Measurements from ENCODE around the gene CCDC142. TPM values are rescaled to one million over a fixed set of nuclear protein-coding genes. Genes with fewer than 3 reads are reported as not detected.

CCDC142 gene
- total RNA-seq, 1 donor from 2014 or later = 3.9 TPM

GRCh38 chr2:74522516-74522915 is 39.7 kb upstream of the CCDC142 start:
- DNase-seq (ENCODE audit: low read depth) = no peak
- H3K4me3 ChIP-seq (ENCODE audit: low read depth, low read length) = no peak overlapping the region
- TF ChIP-seq CTCF (conservative IDR thresholded peaks at IDR 0.05; ENCODE audit: low read depth, low read length) = no peak

- TF ChIP-seq CTCF (conservative IDR thresholded peaks at IDR 0.05; ENCODE audit: low read depth, low read length) = no peak
- DNase-seq (ENCODE audit: low read depth) = no peak
- H3K4me3 ChIP-seq (ENCODE audit: low read depth, low read length) = no peak overlapping the region
Measured at GRCh38 chr2:74516650-74517049, 33.9 kb upstream of the CCDC142 start.

GRCh38 chr2:74515981-74516633 is 33.3 kb upstream of the CCDC142 start:
- no peak overlapping the region for H3K4me3 ChIP-seq (ENCODE audit: low read depth, low read length)
- no peak for DNase-seq (ENCODE audit: low read depth)
- no peak for TF ChIP-seq CTCF (conservative IDR thresholded peaks at IDR 0.05; ENCODE audit: low read depth, low read length)

GRCh38 chr2:74515271-74515980 is 32.6 kb upstream of the CCDC142 start:
- no peak for TF ChIP-seq CTCF (conservative IDR thresholded peaks at IDR 0.05; ENCODE audit: low read depth, low read length)
- H3K4me3 ChIP-seq (ENCODE audit: low read depth, low read length) = no peak overlapping the region

GRCh38 chr2:74514368-74515270 is 31.8 kb upstream of the CCDC142 start, which contains the start of gene TLX2:
TLX2 (plus strand) TSS chr2:74514450; CDS start chr2:74514807, 357 bp downstream.
- H3K4me3 ChIP-seq (ENCODE audit: low read depth, low read length) = no peak within 1 kb of the TSS
- no peak for TF ChIP-seq CTCF (conservative IDR thresholded peaks at IDR 0.05; ENCODE audit: low read depth, low read length)
- DNase-seq (ENCODE audit: low read depth) = no peak

More at GRCh38 chr2:74515271-74515980, 32.6 kb upstream of the CCDC142 start:
- DNase-seq (ENCODE audit: low read depth) = no peak

- H3K4me3 ChIP-seq (ENCODE audit: low read depth, low read length) = no peak overlapping the region
- no peak for TF ChIP-seq CTCF (conservative IDR thresholded peaks at IDR 0.05; ENCODE audit: low read depth, low read length)
- no peak for DNase-seq (ENCODE audit: low read depth)
Measured at GRCh38 chr2:74513605-74514367, 31.0 kb upstream of the CCDC142 start.

Data from epithelial cell of proximal tubule (primary cell).